SK-N-SH (cell line): ENCODE results near the gene NRF1. TPM values are rescaled to one million over a fixed set of nuclear protein-coding genes. Genes with fewer than 3 reads are reported as not detected.

Experiments used
- CTCF ChIA-PET: fragments of 300-600, 350-600 bp; formaldehyde crosslinking; extraction: SDS; loops from one replicate; lab custom pipeline; 2021; lab: Yijun Ruan, JAX
- POLR2A ChIA-PET: fragments of 350-600 bp; sonication (Branson Sonifier 250); formaldehyde crosslinking; extraction: SDS; loops from one replicate; lab custom pipeline; 2020; ENCODE audit warnings: antibody characterized with exemption, inconsistent platforms; lab: Yijun Ruan, JAX
- DNase-seq: peaks from one replicate; pipeline ENCODE4 v3.0.0; 2012
- H2AFZ ChIP-seq: fragments of 200-600 bp; sonication (generic); 2 replicates; pipeline ENCODE4 v1.8.1; 2016; ENCODE audit warnings: antibody characterized with exemption, mild to moderate bottlenecking, low read depth
- H3F3A ChIP-seq: fragments of 200-600 bp; sonication (generic); replicated peaks from 2 replicates; pipeline ENCODE3; 2016; ENCODE audit warnings: antibody characterized with exemption, mild to moderate bottlenecking; ENCODE audit not compliant: insufficient read depth
- H3K27ac ChIP-seq, 2 experiments: fragments of 200-500 bp in 1 of 2; fragments of 200-600 bp in 1 of 2; sonication (Bioruptor generic) in 1 of 2; sonication (generic), shearing (Covaris generic) in 1 of 2; 2 replicates each; pipeline versions ENCODE4 v1.5.1 to v1.6.1; 2014 to 2016; ENCODE audit warnings: low read depth in 2 of 2, inconsistent platforms in 1 of 2, low read length in 1 of 2, mild to moderate bottlenecking in 1 of 2, mixed read lengths in 1 of 2
- H3K27me3 ChIP-seq: fragments of 200-600 bp; sonication (generic), shearing (Covaris generic); 2 replicates; pipeline ENCODE4 v1.6.1; 2016; ENCODE audit warnings: mixed run types; ENCODE audit not compliant: insufficient read depth
- H3K36me3 ChIP-seq, 2 experiments: fragments of 200-500 bp in 1 of 2; fragments of 200-600 bp in 1 of 2; sonication (Bioruptor generic) in 1 of 2; sonication (generic) in 1 of 2; replicated peaks in 1 of 2; 2 replicates each; pipeline versions ENCODE3 to v1.5.1; 2014 to 2016; ENCODE audit warnings: low read length in 1 of 2, mild to moderate bottlenecking in 1 of 2; ENCODE audit not compliant: insufficient read depth in 2 of 2, control insufficient read depth in 1 of 2
- H3K4me1 ChIP-seq, 2 experiments: fragments of 200-500 bp in 1 of 2; fragments of 200-600 bp in 1 of 2; sonication (Bioruptor generic) in 1 of 2; sonication (generic), shearing (Covaris generic) in 1 of 2; 2 replicates each; pipeline versions ENCODE4 v1.5.1 to v1.6.1; 2014 to 2016; ENCODE audit warnings: low read depth in 1 of 2, low read length in 1 of 2, mixed run types in 1 of 2; ENCODE audit not compliant: insufficient read depth in 2 of 2, control insufficient read depth in 1 of 2
- H3K4me2 ChIP-seq: fragments of 200-600 bp; sonication (generic), shearing (Covaris generic); 2 replicates; pipeline ENCODE4 v1.6.1; 2017; ENCODE audit warnings: mixed run types
- H3K4me3 ChIP-seq, 2 experiments: fragments of 200-500 bp in 1 of 2; fragments of 200-600 bp in 1 of 2; sonication (Bioruptor generic) in 1 of 2; sonication (generic), shearing (Covaris generic) in 1 of 2; 2 replicates each; pipeline versions ENCODE4 v1.5.1 to v1.8.1; 2014 to 2016; ENCODE audit warnings: low read depth in 2 of 2, inconsistent platforms in 1 of 2, low read length in 1 of 2, mild to moderate bottlenecking in 1 of 2, mixed read lengths in 1 of 2, moderate library complexity in 1 of 2
- H3K79me2 ChIP-seq: fragments of 200-600 bp; sonication (generic); 2 replicates; pipeline ENCODE4 v1.8.1; 2017; ENCODE audit warnings: mild to moderate bottlenecking; ENCODE audit not compliant: insufficient read depth
- H3K9ac ChIP-seq: fragments of 200-600 bp; sonication (generic); 2 replicates; pipeline ENCODE4 v1.6.1; 2017; ENCODE audit warnings: mixed run types
- H3K9me2 ChIP-seq: fragments of 200-600 bp; sonication (generic); 2 replicates; pipeline ENCODE4 v1.6.1; 2017; ENCODE audit warnings: mixed run types
- H3K9me3 ChIP-seq: fragments of 200-600 bp; sonication (generic); 2 replicates; pipeline ENCODE4 v1.6.1; 2017; ENCODE audit warnings: mixed run types, mild to moderate bottlenecking, moderate library complexity
- H4K20me1 ChIP-seq: fragments of 200-600 bp; sonication (generic); 2 replicates; pipeline ENCODE4 v1.6.1; 2017; ENCODE audit warnings: mild to moderate bottlenecking, mixed run types; ENCODE audit not compliant: insufficient read depth
- FOXJ3 ChIP-seq: sonication (generic); formaldehyde crosslinking; IDR thresholded peaks from 2 replicates; pipeline ENCODE4 v1.5.1; 2020; ENCODE audit warnings: mild to moderate bottlenecking, missing genetic modification reagents
- IRF3 ChIP-seq: fragments of 150-350 bp; IDR thresholded peaks from 2 replicates; pipeline ENCODE4 v1.6.1; 2016; ENCODE audit warnings: mild to moderate bottlenecking, low read depth, low read length
- PBX3 ChIP-seq: IDR thresholded peaks from 2 replicates; pipeline ENCODE4; 2012
- RAD21 ChIP-seq: IDR thresholded peaks from 2 replicates; pipeline ENCODE4 v1.6.1; 2012; ENCODE audit warnings: mild to moderate bottlenecking, low read length
- SMC3 ChIP-seq: IDR thresholded peaks from 2 replicates; pipeline ENCODE4 v1.6.1; 2012; ENCODE audit warnings: low read depth, low read length, improper control_type of control experiment
- WGBS: methylation state at CpG from one replicate; pipeline ENCODE4 v1.1.6; 2017; ENCODE audit warnings: low lambda C conversion rate; 5-methylcytosine and 5-hydroxymethylcytosine counted together
- polyA plus RNA-seq, 3 experiments: library from polyadenylated mRNA; depleted of rRNA; stranded (reverse); fragments of >200 nt; gene quantifications; 2 replicates each; pipeline ENCODE4 v1.2.3, GENCODE V29; 2012
- TF ChIP-seq, protein P1 (sequence below): IDR thresholded peaks from 2 replicates; pipeline ENCODE4 v1.4.0; 2012; ENCODE audit warnings: low read depth, borderline replicate concordance
- TF ChIP-seq, protein P2 (sequence below): fragments of 200-600 bp; sonication (generic); IDR thresholded peaks from 2 replicates; pipeline ENCODE4 v1.6.1; 2017; ENCODE audit warnings: antibody characterized with exemption, mild to moderate bottlenecking, moderate library complexity
- TF ChIP-seq, protein P3 (sequence below): IDR thresholded peaks from 2 replicates; pipeline ENCODE4 v1.4.0; 2012; ENCODE audit warnings: low read depth
- TF ChIP-seq, protein P4 (sequence below): IDR thresholded peaks from 2 replicates; pipeline ENCODE4 v1.6.1; 2012; ENCODE audit warnings: mild to moderate bottlenecking, low read depth, low read length, moderate library complexity

The NRF1 gene
- polyA plus RNA-seq, 1 of the 3 experiments (the other 2 are of a cell fraction) = 10.9 TPM

DNA sequence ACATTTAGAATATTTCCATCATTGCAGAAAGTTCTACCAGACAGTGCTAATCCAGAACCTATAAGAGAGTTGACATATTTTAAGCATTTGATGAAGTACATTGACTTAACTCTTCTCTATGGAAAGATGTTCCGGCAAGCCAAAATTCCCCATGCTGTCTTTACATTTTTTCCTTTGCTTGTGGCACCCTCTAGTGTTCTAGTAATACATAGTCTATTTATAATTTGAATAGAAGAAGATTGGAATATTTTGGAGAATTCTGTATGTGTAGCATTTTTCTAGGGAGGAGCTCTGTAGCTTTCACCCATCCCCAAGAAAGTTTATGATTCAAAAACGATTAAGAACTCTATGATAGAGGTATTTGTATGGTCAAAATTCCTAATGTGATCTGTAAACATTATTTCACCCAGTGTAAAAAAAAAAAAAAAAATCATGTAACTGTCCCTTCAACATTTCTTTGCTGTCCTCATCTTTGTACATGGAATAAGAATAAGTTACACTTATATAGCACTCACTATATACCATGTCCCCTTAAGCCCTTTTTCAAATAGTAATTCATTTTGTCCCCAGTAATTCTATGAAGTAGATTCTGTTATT, 33.2 kb downstream of the NRF1 start:
- Histone ChIP-seq H4K20me1 (no peaks in the 10 kb centered on the region), H2AFZ (no peak overlapping the region), H3K9me2 (no peaks in the 10 kb centered on the region), H3K27ac (no peak overlapping the region), H3K79me2 (peaks cover 10% of the 10 kb centered on the region; the same call in 1 of the 2 replicates), H3F3A (peaks cover 11% of the 10 kb centered on the region), H3K9me3 (no peaks in the 10 kb centered on the region), H3K4me1 (peaks cover 2 to 9% of the 10 kb centered on the region in 2 experiments; a peak in 2 of 4 replicates), H3K36me3 (peaks cover 0 to 4% of the 10 kb centered on the region in 2 experiments), H3K27me3 (no peaks in the 10 kb centered on the region), H3K4me2 (no peak overlapping the region), H3K9ac (no peak overlapping the region), H3K4me3 (no peak overlapping the region)
- WGBS = 17% methylated on average over 2 of the region's 2 CpGs
- TF ChIP-seq, protein P1, sequence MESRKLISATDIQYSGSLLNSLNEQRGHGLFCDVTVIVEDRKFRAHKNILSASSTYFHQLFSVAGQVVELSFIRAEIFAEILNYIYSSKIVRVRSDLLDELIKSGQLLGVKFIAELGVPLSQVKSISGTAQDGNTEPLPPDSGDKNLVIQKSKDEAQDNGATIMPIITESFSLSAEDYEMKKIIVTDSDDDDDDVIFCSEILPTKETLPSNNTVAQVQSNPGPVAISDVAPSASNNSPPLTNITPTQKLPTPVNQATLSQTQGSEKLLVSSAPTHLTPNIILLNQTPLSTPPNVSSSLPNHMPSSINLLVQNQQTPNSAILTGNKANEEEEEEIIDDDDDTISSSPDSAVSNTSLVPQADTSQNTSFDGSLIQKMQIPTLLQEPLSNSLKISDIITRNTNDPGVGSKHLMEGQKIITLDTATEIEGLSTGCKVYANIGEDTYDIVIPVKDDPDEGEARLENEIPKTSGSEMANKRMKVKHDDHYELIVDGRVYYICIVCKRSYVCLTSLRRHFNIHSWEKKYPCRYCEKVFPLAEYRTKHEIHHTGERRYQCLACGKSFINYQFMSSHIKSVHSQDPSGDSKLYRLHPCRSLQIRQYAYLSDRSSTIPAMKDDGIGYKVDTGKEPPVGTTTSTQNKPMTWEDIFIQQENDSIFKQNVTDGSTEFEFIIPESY = no peak
- TF ChIP-seq, protein P2, sequence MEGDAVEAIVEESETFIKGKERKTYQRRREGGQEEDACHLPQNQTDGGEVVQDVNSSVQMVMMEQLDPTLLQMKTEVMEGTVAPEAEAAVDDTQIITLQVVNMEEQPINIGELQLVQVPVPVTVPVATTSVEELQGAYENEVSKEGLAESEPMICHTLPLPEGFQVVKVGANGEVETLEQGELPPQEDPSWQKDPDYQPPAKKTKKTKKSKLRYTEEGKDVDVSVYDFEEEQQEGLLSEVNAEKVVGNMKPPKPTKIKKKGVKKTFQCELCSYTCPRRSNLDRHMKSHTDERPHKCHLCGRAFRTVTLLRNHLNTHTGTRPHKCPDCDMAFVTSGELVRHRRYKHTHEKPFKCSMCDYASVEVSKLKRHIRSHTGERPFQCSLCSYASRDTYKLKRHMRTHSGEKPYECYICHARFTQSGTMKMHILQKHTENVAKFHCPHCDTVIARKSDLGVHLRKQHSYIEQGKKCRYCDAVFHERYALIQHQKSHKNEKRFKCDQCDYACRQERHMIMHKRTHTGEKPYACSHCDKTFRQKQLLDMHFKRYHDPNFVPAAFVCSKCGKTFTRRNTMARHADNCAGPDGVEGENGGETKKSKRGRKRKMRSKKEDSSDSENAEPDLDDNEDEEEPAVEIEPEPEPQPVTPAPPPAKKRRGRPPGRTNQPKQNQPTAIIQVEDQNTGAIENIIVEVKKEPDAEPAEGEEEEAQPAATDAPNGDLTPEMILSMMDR = peak; percentile 84
- TF ChIP-seq IRF3 (no peak), RAD21 (peak; percentile 89), FOXJ3 (no peak), SMC3 (peak; percentile 63)
- TF ChIP-seq, protein P3, sequence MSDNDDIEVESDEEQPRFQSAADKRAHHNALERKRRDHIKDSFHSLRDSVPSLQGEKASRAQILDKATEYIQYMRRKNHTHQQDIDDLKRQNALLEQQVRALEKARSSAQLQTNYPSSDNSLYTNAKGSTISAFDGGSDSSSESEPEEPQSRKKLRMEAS = 0 out of 2 replicates have a peak, but pooled peaks have one; percentile 23
- DNase-seq = peak; percentile 53
- CTCF ChIA-PET = interaction anchor here (0.6 to 6.3 kb wide), 61 partner anchors 10 to 1193 kb away, joined by 3 to 74 read pairs (median 4); partner anchors contain the start of genes NRF1 and SMKR1
- POLR2A ChIA-PET = no interaction called here

DNA sequence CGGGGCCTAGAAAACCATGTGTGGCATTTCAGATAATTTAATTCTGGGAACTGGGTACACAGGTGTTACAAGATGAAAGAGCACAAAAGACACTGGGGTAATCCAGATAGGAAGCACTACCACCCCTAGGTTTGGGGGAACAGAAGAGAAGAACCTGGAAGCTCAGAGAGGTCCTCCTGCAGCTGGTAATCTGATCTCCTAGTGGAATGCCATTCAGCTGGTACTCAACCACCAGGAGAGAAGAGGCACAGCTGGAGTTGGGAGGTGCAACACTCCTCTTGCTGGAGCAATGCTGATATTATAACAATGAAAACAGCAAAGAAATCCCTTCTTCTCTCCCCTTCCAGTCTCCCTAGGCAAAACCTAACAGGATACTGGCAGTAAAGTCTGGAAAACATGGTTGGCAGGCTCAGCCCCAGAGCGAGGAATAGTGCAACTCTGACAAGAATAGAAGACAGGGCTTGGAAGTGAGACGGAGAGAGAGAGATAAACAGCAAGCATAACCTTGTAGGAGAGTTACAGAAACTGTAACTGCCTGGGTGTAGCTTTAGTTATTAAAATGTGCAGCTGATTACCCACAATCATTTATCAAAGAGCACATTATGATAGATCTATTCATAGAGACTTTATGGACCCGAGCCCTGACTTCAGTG, 35.0 kb downstream of the NRF1 start:
- no peak overlapping the region for H3K4me3 ChIP-seq
- peaks cover 2 to 9% of the 10 kb centered on the region in 2 experiments; a peak in 2 of 4 replicates for H3K4me1 ChIP-seq
- H3K27me3 ChIP-seq = no peaks in the 10 kb centered on the region
- H3K4me2 ChIP-seq = no peak overlapping the region
- no peaks in the 10 kb centered on the region for H3K9me3 ChIP-seq
- DNase-seq = no peak
- no peaks in the 10 kb centered on the region for H4K20me1 ChIP-seq
- H3K9ac ChIP-seq = no peak overlapping the region
- POLR2A ChIA-PET = no interaction called here
- H3K79me2 ChIP-seq = peaks cover 7% of the 10 kb centered on the region; the same call in 1 of the 2 replicates
- no peak overlapping the region for H2AFZ ChIP-seq
- peaks cover 11% of the 10 kb centered on the region for H3F3A ChIP-seq
- CTCF ChIA-PET = interaction anchor here (0.8 to 4.5 kb wide), 16 partner anchors 9 to 428 kb away, joined by 3 to 28 read pairs (median 4); partner anchors contain the start of gene NRF1
- no peak overlapping the region for H3K27ac ChIP-seq
- 85% methylated on average over 4 of the region's 4 CpGs for WGBS
- no peaks in the 10 kb centered on the region for H3K9me2 ChIP-seq
- peaks cover 0 to 4% of the 10 kb centered on the region in 2 experiments for H3K36me3 ChIP-seq
- TF ChIP-seq, protein P4, sequence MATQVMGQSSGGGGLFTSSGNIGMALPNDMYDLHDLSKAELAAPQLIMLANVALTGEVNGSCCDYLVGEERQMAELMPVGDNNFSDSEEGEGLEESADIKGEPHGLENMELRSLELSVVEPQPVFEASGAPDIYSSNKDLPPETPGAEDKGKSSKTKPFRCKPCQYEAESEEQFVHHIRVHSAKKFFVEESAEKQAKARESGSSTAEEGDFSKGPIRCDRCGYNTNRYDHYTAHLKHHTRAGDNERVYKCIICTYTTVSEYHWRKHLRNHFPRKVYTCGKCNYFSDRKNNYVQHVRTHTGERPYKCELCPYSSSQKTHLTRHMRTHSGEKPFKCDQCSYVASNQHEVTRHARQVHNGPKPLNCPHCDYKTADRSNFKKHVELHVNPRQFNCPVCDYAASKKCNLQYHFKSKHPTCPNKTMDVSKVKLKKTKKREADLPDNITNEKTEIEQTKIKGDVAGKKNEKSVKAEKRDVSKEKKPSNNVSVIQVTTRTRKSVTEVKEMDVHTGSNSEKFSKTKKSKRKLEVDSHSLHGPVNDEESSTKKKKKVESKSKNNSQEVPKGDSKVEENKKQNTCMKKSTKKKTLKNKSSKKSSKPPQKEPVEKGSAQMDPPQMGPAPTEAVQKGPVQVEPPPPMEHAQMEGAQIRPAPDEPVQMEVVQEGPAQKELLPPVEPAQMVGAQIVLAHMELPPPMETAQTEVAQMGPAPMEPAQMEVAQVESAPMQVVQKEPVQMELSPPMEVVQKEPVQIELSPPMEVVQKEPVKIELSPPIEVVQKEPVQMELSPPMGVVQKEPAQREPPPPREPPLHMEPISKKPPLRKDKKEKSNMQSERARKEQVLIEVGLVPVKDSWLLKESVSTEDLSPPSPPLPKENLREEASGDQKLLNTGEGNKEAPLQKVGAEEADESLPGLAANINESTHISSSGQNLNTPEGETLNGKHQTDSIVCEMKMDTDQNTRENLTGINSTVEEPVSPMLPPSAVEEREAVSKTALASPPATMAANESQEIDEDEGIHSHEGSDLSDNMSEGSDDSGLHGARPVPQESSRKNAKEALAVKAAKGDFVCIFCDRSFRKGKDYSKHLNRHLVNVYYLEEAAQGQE = no peak
- no peak for TF ChIP-seq PBX3
- TF ChIP-seq, protein P2 = no peak
